HS-5 (cell line): ENCODE measurements around the gene GRB2.

Source experiments
- DNase-seq: peaks from one replicate; pipeline ENCODE4 v3.0.0-alpha.2; 2012; ENCODE audit warnings: low read depth

GRB2 gene

GRCh38 chr17:75277664-75278071 is 127.8 kb downstream of the GRB2 start:
- no peak for DNase-seq

GRCh38 chr17:75273977-75274708 is 131.3 kb downstream of the GRB2 start:
- DNase-seq, result no peak

GRCh38 chr17:75272848-75273184 is 132.7 kb downstream of the GRB2 start:
- DNase-seq, result no peak

GRCh38 chr17:75271955-75272847 is 133.3 kb downstream of the GRB2 start:
- no peak for DNase-seq

GRCh38 chr17:75271233-75271954 is 134.1 kb downstream of the GRB2 start:
- DNase-seq, result no peak

GRCh38 chr17:75270966-75271232 is 134.6 kb downstream of the GRB2 start, which contains the start of gene MIF4GD:
Gene MIF4GD, minus strand, starts transcription at chr17:75271231. Its CDS starts 1,036 bp downstream, at chr17:75270195.
- no peak for DNase-seq

GRCh38 chr17:75270218-75270965 is 135.1 kb downstream of the GRB2 start:
- DNase-seq, result no peak

GRCh38 chr17:75269844-75270217 is 135.6 kb downstream of the GRB2 start:
- no peak for DNase-seq
